ENCODE data around the gene RALGAPA2.
A peak's percentile ranks its signal among the peaks of the same experiment; 100 is the strongest.

RALGAPA2 gene

GRCh38 chr20:20491784-20492264 lies 220.6 kb downstream of the RALGAPA2 start:
- DNase-seq: no peak

GRCh38 chr20:20491110-20491783 lies 221.2 kb downstream of the RALGAPA2 start:
- no peak for DNase-seq

DNA sequence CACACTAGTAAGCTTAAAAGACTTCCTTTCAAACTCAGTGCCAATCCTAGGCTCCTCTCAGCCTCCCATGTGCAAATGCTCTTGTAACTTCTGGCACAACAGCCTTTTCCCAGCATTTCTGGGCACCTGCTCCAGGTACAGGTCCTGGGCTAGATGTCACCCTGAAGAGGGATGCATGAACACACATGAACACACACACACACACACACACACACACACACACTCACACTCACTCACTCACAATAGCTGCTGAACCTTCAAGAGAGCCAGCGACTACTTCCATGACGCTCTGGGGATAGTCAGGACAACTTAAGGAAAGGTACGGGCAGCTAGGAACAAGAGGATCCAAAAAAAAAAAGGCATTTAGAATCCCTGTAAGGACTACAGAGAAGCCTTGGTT lies 221.8 kb downstream of the RALGAPA2 start:
- no peak for DNase-seq

DNA sequence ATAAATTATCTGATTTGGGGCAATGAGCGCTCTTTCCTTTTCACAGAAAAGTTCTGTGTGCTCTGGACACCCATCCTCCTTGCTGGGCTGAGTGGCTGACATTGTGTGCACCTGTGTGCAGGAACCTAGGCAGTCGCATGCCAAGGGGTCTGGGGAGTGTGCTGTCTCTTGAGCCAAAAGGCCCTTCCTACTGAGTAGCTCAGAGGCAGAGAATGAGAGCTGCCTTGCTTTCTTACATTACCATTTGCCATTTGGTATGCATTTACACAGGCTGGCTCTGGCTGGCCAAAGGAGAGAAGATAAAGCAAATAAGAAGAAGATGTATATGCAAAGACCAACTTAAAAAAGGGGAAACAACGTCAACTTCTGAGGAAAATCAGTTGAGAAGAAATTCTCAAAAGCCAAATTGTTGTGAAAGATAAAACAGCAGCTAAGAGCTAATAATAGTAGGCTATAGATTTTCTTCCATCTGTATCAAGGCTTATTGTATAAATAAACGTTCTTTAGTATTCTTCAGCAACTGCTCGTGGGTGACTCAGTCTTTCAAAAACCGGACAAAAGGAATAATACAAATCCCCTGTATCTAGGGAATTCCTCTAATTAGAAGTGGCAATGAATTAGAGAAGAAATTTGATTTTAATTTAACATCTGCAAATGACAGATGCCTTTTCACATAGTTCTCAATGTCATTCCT lies 222.6 kb downstream of the RALGAPA2 start:
- DNase-seq: no peak

DNA sequence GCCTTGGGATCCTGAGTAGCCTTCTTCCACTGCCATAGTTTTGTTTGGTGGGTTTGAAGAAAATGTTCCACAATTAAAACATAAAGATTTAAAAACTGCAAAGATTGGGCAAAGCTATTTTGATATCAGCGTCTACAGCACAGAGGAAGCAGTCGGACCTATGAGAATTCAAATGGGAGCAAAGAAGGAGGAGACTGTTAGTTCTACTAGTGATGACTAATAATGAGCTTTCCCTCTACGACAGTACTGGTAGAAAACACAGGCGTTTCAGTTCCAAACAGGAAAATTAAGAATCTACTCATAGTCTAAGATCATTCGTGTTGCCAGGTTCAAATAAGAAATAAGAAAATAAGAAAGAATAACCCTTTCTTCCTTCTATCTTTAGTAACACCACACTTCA lies 223.4 kb downstream of the RALGAPA2 start:
- no peak for DNase-seq

- no peak for DNase-seq
These were observed 224.1 kb downstream of the RALGAPA2 start for GRCh38 chr20:20488388-20488787.

DNA sequence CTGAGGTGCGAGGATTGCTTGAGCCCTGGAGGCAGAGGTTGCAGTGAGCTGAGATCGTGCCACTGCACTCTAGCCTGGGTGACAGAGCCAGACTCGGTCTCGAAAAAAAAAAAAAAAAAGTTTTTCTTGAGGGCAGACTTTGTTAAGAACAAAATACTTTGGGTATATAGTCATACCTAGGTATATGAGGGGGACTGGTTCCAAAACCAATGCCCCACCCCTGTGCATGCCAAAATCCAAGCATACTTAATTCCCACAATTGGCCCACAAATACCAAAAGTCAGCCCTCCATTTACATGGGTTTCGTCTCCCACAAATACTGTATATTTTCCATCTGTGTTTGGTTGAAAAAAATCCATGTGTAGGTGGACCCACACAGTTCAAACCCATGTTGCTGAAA lies 224.6 kb downstream of the RALGAPA2 start:
- DNase-seq: no peak

DNA sequence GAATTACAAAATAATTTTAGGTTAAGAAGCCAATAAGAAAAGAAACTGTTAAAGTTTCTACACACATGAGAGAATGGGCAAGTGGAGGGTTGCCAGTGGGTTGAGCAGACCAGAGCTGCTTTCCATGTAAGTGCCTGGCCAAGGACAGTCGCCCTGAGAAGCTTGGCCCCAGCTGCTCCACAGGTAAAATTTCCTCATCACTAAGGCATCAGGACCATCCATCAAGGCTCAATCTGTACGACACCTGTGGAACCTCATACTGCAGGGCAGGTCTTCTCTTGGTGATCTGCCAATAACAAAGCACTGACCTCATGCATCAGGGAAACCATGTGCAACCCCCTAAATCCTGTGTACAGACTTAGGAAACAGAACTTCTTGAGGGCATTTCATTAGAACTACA lies 229.1 kb downstream of the RALGAPA2 start:
- DNase-seq: no peak

- no peak for DNase-seq
These were observed 230.0 kb downstream of the RALGAPA2 start for GRCh38 chr20:20482453-20482852.

DNA sequence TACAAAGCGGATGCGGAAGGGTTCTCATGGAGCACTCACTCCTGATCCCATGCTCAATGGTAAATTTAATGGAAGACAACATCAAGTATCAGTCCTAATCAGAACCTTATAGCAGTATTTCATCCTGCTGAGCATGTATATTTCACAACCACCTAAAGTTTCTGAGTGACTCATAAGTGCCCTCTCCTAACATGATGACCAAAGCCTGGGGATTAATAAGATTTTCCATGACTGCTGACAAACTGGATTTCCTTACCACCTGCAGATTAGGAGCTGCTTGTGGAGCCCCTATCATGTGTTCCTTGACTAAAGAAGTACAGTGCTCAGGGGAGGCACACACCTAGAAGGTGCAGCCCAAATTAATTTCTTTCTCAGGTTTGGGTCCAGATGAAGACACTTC lies 231.8 kb downstream of the RALGAPA2 start:
- no peak for DNase-seq

GRCh38 chr20:20480126-20480525 lies 232.3 kb downstream of the RALGAPA2 start:
- DNase-seq: no peak

- DNase-seq: no peak
These were observed 234.9 kb downstream of the RALGAPA2 start for GRCh38 chr20:20477444-20478041.

GRCh38 chr20:20476504-20476903 lies 235.9 kb downstream of the RALGAPA2 start:
- no peak for DNase-seq

DNA sequence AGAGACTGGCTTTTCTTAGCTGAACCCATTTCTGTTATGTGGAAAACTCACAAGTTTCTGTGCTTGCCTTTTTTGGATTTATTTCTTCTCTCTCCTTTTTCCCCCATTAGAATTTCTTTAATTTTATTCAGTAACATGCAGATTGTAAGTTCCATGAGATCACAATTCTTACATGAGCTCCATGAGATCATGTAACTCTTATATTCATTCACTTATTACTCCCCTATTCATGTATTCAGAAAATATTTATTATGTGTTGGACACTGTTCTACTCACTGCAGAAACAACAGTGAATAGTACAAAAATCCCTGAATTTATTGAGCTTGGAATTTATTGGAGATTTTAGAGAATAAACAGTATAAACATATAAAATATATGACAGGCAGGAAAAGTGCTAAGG lies 238.8 kb downstream of the RALGAPA2 start:
- DNase-seq: no peak

DNA sequence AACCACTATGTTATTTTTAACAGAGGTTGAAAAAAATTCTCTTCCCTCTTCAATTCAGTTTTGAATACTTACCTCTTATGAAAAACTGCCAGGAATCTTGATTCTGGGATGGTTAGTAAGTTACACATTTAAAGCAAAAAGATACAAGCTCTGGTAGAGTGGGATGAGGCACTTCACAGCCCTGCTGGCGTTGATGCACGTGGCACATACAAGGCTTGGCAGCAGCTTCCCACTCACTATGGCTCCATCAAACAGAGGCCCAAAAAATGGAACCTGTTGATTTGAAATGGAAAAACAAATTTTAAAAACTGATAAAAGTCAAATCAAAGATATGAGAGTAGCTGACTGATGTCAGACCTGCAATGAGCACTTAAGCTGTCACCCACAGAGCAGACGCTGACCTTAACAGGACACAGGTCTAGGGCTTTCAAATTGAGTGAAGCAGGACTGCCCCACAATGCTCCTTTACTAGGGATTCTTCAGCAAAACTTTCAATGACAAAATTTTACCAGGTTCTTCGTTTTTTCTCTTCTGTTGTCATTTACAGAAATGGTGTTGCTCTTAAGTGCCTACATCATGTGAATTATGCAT lies 239.7 kb downstream of the RALGAPA2 start:
- DNase-seq: no peak

- peak; percentile 61 for DNase-seq
These were observed 246.0 kb downstream of the RALGAPA2 start for GRCh38 chr20:20466341-20466879.

- no peak for DNase-seq
These were observed 247.2 kb downstream of the RALGAPA2 start for GRCh38 chr20:20465252-20465651.

GRCh38 chr20:20463933-20464374 lies 248.5 kb downstream of the RALGAPA2 start:
- peak; percentile 52 for DNase-seq

DNA sequence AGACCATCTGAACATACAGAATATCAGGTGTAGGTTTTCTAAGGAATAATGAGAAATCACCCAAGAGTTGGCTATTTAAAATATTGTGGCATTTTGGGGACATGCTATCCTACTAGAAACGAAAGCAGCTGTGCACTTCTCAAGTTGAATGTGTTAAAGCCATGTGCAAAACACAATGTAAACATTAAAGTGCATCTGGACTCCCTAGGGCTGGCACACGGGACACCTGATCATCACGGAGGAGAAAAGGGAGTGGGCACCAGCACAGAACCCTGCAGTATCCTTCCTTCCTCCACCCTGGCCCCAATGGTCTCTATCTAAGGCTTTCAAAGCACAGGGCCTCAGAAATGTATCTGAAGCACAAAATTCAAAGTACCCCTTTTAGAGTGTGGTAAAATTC lies 250.3 kb downstream of the RALGAPA2 start:
- no peak for DNase-seq

DNA sequence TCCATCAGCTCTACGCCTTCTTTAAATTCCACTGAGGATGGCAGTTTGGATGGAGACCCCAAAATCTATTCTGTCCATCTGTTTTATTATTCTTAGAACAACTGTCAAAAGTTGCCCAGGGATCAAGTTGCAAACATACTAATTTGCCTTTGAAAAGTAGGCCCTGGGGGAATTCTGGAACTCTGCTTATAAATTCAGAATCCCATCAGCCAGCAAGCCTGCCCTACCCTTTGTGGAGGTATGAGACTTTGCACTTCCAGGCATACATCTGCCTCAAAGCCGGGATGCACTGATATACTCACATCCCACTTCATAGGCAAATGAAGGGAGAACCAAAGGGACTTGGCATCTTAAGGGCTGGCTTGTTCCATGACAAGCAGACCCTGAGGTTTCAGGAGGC lies 250.9 kb downstream of the RALGAPA2 start:
- DNase-seq: no peak

GRCh38 chr20:20459726-20460125 lies 252.7 kb downstream of the RALGAPA2 start:
- no peak for DNase-seq

DNA sequence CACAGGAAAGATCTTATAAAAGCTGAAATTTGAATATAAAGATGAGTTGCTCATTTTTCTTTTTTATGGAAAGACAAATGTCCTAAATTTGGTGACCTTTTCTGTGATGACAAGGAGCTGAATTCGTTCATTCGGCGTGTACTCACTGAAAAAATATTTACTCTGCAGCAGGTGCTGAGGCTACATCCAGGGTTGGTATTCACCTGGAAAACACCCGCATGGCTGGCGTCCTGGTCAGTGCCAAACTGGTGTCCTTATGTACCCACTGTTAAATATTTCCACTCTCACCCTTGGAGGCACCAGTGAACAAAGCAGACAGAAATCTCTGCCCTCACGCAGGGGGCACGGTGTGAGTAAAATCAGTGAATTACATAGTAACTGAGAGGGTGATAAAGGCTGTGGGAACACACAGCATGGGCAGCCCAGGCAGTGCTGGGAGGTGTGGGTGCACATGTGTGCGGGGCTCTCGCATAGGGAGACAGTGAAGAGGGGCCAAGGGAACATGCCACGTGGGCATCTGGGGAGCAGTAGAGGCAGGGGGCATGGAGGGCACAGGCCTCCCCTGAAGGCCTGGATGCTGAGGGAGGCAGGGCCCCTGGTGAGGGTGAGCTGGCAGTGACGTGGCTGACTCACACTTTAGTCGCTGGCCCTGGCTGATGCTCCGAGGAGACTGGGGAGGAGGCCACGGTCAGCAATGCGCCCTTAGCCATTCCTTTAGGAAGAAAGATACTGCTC lies 254.9 kb downstream of the RALGAPA2 start:
- DNase-seq: no peak

GRCh38 chr20:20456741-20457140 lies 255.7 kb downstream of the RALGAPA2 start:
- no peak for DNase-seq
